GM12873 (cell line): ENCODE measurements around the gene CEP120.

Source experiments
- TF ChIP-seq, protein P1 (sequence below): IDR thresholded peaks from 2 replicates; pipeline ENCODE4 v1.5.1; 2012; ENCODE audit warnings: low read depth, mild to moderate bottlenecking, moderate library complexity, low read length, control low read depth; ENCODE audit not compliant: insufficient read depth; ENCODE audit errors: missing control alignments

CEP120 gene

DNA sequence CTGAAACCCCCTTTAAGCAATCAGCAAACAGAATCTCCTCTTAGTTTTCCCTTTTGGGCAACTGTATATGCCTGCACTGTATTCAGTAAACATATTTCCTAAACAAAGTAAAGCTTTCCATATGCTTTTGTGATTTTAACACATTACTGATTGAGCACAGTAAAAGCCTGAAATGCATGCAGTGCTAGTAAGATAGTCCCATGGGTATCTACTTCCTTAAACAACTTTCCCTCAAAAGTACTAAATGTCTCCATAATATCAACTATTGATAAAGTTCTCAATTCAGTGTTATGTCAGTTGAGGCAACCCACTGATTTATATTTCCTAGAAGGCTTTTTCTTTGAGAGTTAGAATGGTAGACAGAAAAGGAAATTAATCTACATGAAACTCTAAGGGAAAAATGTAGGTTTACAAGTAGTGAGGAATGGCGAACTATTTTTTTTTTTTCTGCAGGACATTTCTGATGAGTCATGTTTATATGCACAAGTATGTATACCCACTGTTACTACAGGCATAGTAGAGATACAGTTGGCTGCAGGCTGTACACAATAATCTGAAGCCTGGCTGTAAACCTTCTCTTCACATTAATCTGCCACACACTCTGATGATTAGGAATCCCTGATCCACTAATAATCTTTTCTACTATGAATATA is 31.2 kb upstream of the CEP120 start:
- TF ChIP-seq, protein P1, sequence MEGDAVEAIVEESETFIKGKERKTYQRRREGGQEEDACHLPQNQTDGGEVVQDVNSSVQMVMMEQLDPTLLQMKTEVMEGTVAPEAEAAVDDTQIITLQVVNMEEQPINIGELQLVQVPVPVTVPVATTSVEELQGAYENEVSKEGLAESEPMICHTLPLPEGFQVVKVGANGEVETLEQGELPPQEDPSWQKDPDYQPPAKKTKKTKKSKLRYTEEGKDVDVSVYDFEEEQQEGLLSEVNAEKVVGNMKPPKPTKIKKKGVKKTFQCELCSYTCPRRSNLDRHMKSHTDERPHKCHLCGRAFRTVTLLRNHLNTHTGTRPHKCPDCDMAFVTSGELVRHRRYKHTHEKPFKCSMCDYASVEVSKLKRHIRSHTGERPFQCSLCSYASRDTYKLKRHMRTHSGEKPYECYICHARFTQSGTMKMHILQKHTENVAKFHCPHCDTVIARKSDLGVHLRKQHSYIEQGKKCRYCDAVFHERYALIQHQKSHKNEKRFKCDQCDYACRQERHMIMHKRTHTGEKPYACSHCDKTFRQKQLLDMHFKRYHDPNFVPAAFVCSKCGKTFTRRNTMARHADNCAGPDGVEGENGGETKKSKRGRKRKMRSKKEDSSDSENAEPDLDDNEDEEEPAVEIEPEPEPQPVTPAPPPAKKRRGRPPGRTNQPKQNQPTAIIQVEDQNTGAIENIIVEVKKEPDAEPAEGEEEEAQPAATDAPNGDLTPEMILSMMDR: no peak

DNA sequence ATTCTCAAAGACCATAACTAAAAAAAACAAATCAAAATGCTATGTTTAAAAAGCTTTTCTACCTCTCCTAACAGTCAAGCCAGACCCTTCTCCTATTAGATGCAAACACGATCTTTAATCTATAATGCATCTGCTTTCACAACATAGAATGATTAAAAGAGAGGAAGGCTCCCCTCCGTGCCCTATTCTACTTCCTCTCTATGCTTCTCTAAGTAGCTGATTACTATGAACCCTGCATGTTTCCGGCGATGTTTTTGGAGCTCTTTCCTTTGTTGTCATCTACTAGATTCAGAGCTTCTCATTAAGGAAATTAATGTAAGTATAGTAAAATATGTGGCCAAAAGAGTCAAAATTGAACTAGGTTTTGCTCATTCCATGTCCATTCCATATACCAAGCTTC is 29.2 kb upstream of the CEP120 start:
- TF ChIP-seq, protein P1: no peak

DNA sequence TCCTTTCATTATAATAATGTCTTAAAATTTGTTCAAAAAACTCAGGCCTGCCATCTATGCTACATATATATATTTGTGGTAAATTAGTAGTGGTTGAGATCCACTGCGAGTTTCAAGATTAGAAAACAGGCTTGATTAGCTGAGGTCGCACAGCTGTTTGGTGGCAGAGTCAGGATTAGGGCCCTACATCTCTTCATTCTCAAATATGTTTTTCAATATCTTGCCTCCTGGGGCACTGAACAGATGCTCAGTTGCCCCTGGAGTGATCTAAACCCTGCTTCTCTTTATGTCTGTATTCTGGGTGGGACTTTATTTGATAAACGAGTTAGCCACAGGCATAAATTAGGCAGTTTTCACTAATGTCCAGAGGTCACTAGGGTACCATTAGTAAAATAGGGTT is 27.8 kb upstream of the CEP120 start:
- TF ChIP-seq, protein P1: no peak

DNA sequence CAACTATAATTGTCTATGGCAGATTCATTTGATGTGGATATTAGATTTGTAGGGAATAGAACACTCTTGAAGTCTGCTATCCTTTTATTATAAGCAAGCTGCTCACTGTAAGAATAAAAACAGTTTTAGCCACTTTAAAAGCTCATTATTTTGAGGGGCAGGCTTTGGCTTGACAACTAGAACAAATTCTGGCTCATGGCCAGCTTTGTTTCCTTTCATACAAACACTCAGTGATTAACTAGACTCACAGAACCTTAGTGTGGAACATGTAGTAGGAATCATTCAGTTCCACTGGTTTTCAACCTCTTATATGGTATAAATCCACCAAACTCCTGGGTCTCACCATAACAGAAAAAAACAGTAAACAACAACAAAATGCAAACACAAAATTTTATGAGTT is 27.4 kb upstream of the CEP120 start:
- TF ChIP-seq, protein P1: no peak

DNA sequence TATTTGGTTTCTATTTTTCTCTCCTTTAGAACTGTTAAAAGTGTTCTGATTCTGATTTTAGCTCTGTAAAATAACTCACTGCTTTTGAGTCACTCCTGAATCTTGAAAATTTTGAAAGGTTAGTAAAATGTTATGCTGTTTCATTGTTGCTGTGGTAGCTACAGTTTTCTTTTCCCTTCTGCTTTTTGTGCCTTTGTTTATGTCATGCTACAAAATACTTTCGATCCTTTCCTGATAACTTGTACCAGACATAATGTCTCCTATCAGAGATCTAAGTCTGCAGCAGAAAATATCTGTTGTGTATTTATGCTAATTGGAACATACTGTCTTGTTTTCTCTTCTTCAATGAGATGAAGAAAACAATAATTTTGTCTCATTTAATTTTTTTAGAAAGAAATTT is 26.9 kb upstream of the CEP120 start:
- TF ChIP-seq, protein P1: no peak

DNA sequence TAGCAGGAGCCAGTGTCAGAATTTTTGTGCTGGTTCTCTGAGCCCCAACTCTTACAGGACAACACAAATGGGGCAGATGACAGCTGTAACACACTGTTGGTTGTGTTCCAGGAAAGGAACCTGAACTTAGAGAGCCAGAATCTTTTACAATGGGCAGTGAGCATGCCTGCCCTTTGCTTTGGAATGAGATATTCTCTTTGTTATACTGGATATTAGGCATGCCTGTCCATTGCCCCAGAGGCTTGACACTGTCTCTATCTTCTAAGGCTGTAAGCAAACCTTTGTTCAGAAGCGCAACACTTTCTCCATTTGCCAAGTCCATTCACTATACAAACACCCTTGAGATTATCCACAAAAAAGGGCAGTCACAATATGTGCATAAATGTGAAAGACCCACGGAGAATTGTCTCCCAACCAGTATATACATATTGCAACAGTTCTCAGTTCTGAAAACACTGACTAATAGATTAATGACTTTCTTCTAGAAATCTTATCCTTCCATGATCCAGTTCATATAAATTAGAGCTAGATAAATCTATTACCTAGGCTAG is 26.3 kb upstream of the CEP120 start:
- TF ChIP-seq, protein P1: no peak

DNA sequence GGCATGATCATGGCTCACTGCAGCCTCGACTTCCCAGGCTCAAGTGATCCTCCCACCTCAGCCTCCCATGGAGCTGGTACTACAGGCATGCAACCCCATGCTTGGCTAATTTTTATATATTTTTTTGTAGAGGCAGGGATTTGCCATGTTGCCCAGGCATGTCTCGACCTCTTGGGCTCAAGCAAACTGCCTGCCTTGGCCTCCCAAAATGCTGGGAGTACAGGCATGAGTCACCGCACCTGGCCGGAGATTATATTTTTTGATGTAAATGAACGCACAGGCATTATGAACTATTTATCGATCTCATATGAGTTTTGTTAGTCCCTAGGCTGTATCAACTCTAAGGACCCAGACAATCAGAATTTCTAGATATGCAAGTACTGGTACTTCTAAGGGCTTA is 25.5 kb upstream of the CEP120 start:
- TF ChIP-seq, protein P1: no peak
